ENCODE data around the gene CSN1S1. TPM values are rescaled to one million over a fixed set of nuclear protein-coding genes. Genes with fewer than 3 reads are reported as not detected.

Gene CSN1S1
- total RNA-seq, 1 experiment from 2014 or later = not detected

- POLR2A ChIA-PET = no interaction called here
- H3K4me3 Mint-ChIP-seq = no peak overlapping the region
- CTCF ChIA-PET = no interaction called here
- no peak for ATAC-seq
- H3K27ac Mint-ChIP-seq = no peak overlapping the region
- TF ChIP-seq ZNF532 (CRISPR knock-in tag; IDR thresholded peaks at IDR 0.05; ENCODE audit: borderline replicate concordance) (no peak), ZSCAN18 (CRISPR knock-in tag; IDR thresholded peaks at IDR 0.05) (no peak), JAZF1 (CRISPR knock-in tag; IDR thresholded peaks at IDR 0.05) (no peak), ATF6 (CRISPR knock-in tag; IDR thresholded peaks at IDR 0.05) (no peak), ERG (CRISPR knock-in tag; IDR thresholded peaks at IDR 0.05) (no peak), MLX (CRISPR knock-in tag; IDR thresholded peaks at IDR 0.05) (no peak), ZNF423 (CRISPR knock-in tag; IDR thresholded peaks at IDR 0.05) (no peak), CREB1 (CRISPR knock-in tag; IDR thresholded peaks at IDR 0.05) (no peak), USF1 (CRISPR knock-in tag; IDR thresholded peaks at IDR 0.05) (no peak), NFE2L1 (CRISPR knock-in tag; IDR thresholded peaks at IDR 0.05) (no peak), AFF4 (CRISPR knock-in tag; IDR thresholded peaks at IDR 0.05; ENCODE audit: borderline replicate concordance) (no peak)
- H3K9me3 Mint-ChIP-seq = no peaks in the 10 kb centered on the region
- H3K4me1 Mint-ChIP-seq = no peaks in the 10 kb centered on the region
- no peaks in the 10 kb centered on the region for H3K36me3 Mint-ChIP-seq
- no peak for DNase-seq (ENCODE audit: low spot score)
- 0 out of 2 replicates have a peak, but pooled peaks cover 3% of the 10 kb centered on the region for H3K27me3 Mint-ChIP-seq (ENCODE audit: low read depth)
Measured at GRCh38 chr4:69910016-69910782, 20.7 kb upstream of the CSN1S1 start.

Measured in WTC11 (cell line).